ENCODE results near the gene DCC. TPM values are rescaled to one million over a fixed set of nuclear protein-coding genes. Genes with fewer than 3 reads are reported as not detected.

The DCC gene
- total and polyA plus RNA-seq, 2 of the 8 experiments (the other 6 are each of a cell fraction or from before 2014, with no cell fraction given) = 0.14 to 1.4 TPM

DNA sequence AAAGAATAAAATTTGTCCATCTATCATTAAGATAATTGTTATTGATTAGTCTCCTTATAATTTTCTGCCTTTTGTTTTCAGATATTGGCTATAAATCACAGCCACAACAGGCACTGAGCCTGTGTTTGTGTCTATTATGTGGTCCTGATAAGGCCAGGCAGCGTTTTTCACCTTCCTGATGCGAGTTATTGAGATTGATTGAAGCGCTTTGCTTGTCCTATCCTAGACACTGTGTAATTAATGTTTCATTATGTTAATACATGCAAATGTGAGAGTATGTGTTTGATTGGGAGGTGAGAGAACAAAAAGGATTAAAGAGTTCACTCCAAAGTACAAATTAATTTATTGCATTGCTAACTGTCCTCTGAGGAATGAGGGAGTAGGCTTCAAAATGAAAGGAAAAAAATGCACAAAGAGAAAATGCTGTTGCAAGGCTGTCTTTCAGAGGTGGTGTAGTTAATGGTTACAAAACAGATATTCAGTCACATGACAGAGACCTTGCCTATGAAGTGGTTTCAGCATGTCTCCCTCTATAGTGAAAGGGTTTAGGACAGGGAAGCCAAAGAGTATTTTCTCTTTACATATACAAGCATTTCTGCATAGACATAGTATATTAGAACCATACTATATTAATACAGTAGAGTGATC is 391.1 kb downstream of the DCC start:
- Histone ChIP-seq H3K4ac (replicated peaks; ENCODE audit: insufficient read length, low read depth, low read length) (no peak overlapping the region), H4K20me1 (replicated peaks in 1 of 2; ENCODE audit: control insufficient read depth in 1 of 2, insufficient read depth in 2 of 2, low read length in 2 of 2) (no peaks in the 10 kb centered on the region), H4K5ac (ENCODE audit: insufficient read length, low read depth, low read length) (no peak overlapping the region), H2BK15ac (ENCODE audit: low read length) (no peak overlapping the region), H3K4me2 (ENCODE audit: insufficient read depth in 1 of 2, low read depth in 2 of 2, low read length in 2 of 2) (no peak overlapping the region), H2BK120ac (replicated peaks; ENCODE audit: low read depth, low read length) (no peak overlapping the region), H3K23me2 (ENCODE audit: low read depth, low read length) (no peaks in the 10 kb centered on the region), H4K8ac (ENCODE audit: extremely low read depth, insufficient read depth, low read length) (no peak overlapping the region), H3K79me2 (ENCODE audit: control insufficient read depth in 1 of 2, insufficient read depth in 2 of 2, low read length in 2 of 2) (no peaks in the 10 kb centered on the region), H3K23ac (ENCODE audit: insufficient read length) (no peak overlapping the region), H3K4me3 (ENCODE audit: extremely low read depth in 1 of 4, insufficient read depth in 2 of 4, low read depth in 3 of 4, low read length in 4 of 4) (no peak overlapping the region), H3K4me1 (replicated peaks in 1 of 4; ENCODE audit: control insufficient read depth in 3 of 4, insufficient read depth in 4 of 4, low read length in 3 of 4) (no peaks in the 10 kb centered on the region), H2BK12ac (ENCODE audit: low read depth, low read length) (no peak overlapping the region), H3K36me3 (ENCODE audit: control insufficient read depth in 2 of 4, insufficient read depth in 4 of 4, low read length in 3 of 4) (no peaks in the 10 kb centered on the region), H3K56ac (replicated peaks; ENCODE audit: insufficient read length, low read depth, low read length) (no peak overlapping the region), H3K9ac (replicated peaks in 1 of 4; ENCODE audit: extremely low read depth in 1 of 4, low read depth in 3 of 4, low read length in 3 of 4) (no peak overlapping the region), H4K91ac (replicated peaks; ENCODE audit: insufficient read length, low read length) (no peak overlapping the region), H3K27me3 (replicated peaks in 1 of 4; ENCODE audit: control insufficient read depth in 3 of 4, extremely low read depth in 1 of 4, insufficient read depth in 3 of 4, low read length in 3 of 4) (no peaks in the 10 kb centered on the region), H2AFZ (ENCODE audit: low read length) (no peak overlapping the region), H3K79me1 (ENCODE audit: low read depth, low read length) (no peaks in the 10 kb centered on the region), H2BK20ac (ENCODE audit: low read length) (no peak overlapping the region), H3K14ac (ENCODE audit: insufficient read length) (no peak overlapping the region), H3K18ac (ENCODE audit: extremely low read depth, low read length) (no peak overlapping the region), H3K9me3 (ENCODE audit: insufficient read depth in 2 of 2, low read depth in 1 of 2, low read length in 1 of 2) (no peaks in the 10 kb centered on the region), H2BK5ac (ENCODE audit: low read depth, low read length) (no peak overlapping the region), H2AK5ac (ENCODE audit: low read depth, low read length) (no peak overlapping the region), H3K27ac (ENCODE audit: low read depth, low read length) (no peak overlapping the region)
- CTCF ChIA-PET (ENCODE audit: partially characterized antibody) = no interaction called here
- TF ChIP-seq CBX8 (IDR thresholded peaks at IDR 0.05; ENCODE audit: borderline replicate concordance, low read depth, low read length) (no peak), EP300 (IDR thresholded peaks at IDR 0.05; ENCODE audit: borderline replicate concordance in 1 of 2, low read depth in 2 of 2, low read length in 2 of 2) (no peak), PHF8 (conservative IDR thresholded peaks at IDR 0.05; ENCODE audit: low read depth, low read length) (no peak), KDM1A (IDR thresholded peaks at IDR 0.05; ENCODE audit: borderline replicate concordance, low read length) (no peak), HDAC6 (IDR thresholded peaks at IDR 0.05; ENCODE audit: low read depth, low read length) (no peak), JUND (IDR thresholded peaks at IDR 0.05; ENCODE audit: low read length) (no peak), TAF7 (optimal IDR thresholded peaks at IDR 0.05; ENCODE audit: borderline replicate concordance, low read depth, low read length) (no peak), RXRA (IDR thresholded peaks at IDR 0.05; ENCODE audit: insufficient read depth, low read depth, low read length) (no peak), RFX5 (IDR thresholded peaks at IDR 0.05; ENCODE audit: borderline replicate concordance, low read depth, low read length) (no peak), POLR2AphosphoS5 (IDR thresholded peaks at IDR 0.05; ENCODE audit: low read depth, low read length) (no peak)
- TF ChIP-seq, protein P1, sequence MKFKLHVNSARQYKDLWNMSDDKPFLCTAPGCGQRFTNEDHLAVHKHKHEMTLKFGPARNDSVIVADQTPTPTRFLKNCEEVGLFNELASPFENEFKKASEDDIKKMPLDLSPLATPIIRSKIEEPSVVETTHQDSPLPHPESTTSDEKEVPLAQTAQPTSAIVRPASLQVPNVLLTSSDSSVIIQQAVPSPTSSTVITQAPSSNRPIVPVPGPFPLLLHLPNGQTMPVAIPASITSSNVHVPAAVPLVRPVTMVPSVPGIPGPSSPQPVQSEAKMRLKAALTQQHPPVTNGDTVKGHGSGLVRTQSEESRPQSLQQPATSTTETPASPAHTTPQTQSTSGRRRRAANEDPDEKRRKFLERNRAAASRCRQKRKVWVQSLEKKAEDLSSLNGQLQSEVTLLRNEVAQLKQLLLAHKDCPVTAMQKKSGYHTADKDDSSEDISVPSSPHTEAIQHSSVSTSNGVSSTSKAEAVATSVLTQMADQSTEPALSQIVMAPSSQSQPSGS (IDR thresholded peaks at IDR 0.05; ENCODE audit: low read length) = no peak
- POLR2A ChIA-PET (ENCODE audit: partially characterized antibody) = no interaction called here
- WGBS, 2 experiments (ENCODE audit: extremely low coverage in 1 of 2, insufficient coverage in 1 of 2, insufficient read length in 1 of 2, insufficient replicate concordance in 2 of 2, low coverage in 1 of 2, low lambda C conversion rate in 2 of 2, missing lambda C conversion rate in 1 of 2) = 97% methylated on average over 3 of the region's 3 CpGs; no CpG with 5 or more reads in 1 of the 2 experiments
- FAIRE-seq (no peak), DNase-seq (ENCODE audit: low read depth in 1 of 2, low spot score in 2 of 2) (no peak)

Measured in H1 (cell line).